Keratinocyte (primary cell): ENCODE measurements around the gene MED23. TPM values are rescaled to one million over a fixed set of nuclear protein-coding genes. Genes with fewer than 3 reads are reported as not detected.

Source experiments
- DNase-seq: peaks from one replicate; pipeline ENCODE4 v3.0.0-alpha.2; 2011; ENCODE audit warnings: low read depth, missing footprints, low spot score
- FAIRE-seq: peaks from 2 replicates; lab custom pipeline; 2011; peaks lifted over from hg19 to GRCh38; lab: Jason Lieb, UNC
- H2AFZ ChIP-seq: 2 replicates; pipeline ENCODE4 v1.6.0; 2012; ENCODE audit warnings: low read length, control low read depth, inconsistent platforms; ENCODE audit not compliant: control insufficient read depth
- H3K27ac ChIP-seq: 2 replicates; pipeline ENCODE4 v1.5.1; 2011; ENCODE audit warnings: low read length; ENCODE audit not compliant: control insufficient read depth, insufficient read depth
- H3K27me3 ChIP-seq: 3 replicates; pipeline ENCODE4 v1.6.0; 2011; ENCODE audit warnings: low read length; ENCODE audit not compliant: control insufficient read depth, insufficient read depth; ENCODE audit errors: extremely low read depth
- H3K36me3 ChIP-seq, 2 experiments: 2 replicates in 1 of 2; 3 replicates in 1 of 2; pipeline ENCODE4 v1.5.1; 2011; ENCODE audit warnings: low read length in 2 of 2, mild to moderate bottlenecking in 1 of 2; ENCODE audit not compliant: control insufficient read depth in 2 of 2, insufficient read depth in 2 of 2; ENCODE audit errors: extremely low read depth in 1 of 2
- H3K4me1 ChIP-seq: 3 replicates; pipeline ENCODE4 v1.5.1; 2011; ENCODE audit warnings: low read length; ENCODE audit not compliant: control insufficient read depth, insufficient read depth; ENCODE audit errors: extremely low read depth
- H3K4me2 ChIP-seq: 3 replicates; pipeline ENCODE4 v1.6.0; 2011; ENCODE audit warnings: low read depth, low read length; ENCODE audit not compliant: control insufficient read depth, insufficient read depth; ENCODE audit errors: extremely low read depth
- H3K4me3 ChIP-seq, 3 experiments: fragments of 200-600 bp in 1 of 3; sonication (generic) in 1 of 3; 2 replicates in 2 of 3; 3 replicates in 1 of 3; pipeline ENCODE4 v1.5.1; 2011 to 2016; ENCODE audit warnings: low read length in 3 of 3, mild to moderate bottlenecking in 3 of 3, control low read depth in 2 of 3, inconsistent platforms in 1 of 3, low read depth in 1 of 3, mixed read lengths in 1 of 3, mixed run types in 1 of 3, moderate library complexity in 1 of 3; ENCODE audit not compliant: control insufficient read depth in 2 of 3, insufficient read depth in 2 of 3; ENCODE audit errors: extremely low read depth in 1 of 3
- H3K79me2 ChIP-seq: 2 replicates; pipeline ENCODE4 v1.6.0; 2012; ENCODE audit warnings: low read length; ENCODE audit not compliant: control insufficient read depth, insufficient read depth
- H3K9ac ChIP-seq: 3 replicates; pipeline ENCODE4 v1.6.0; 2011; ENCODE audit warnings: low read length; ENCODE audit not compliant: control insufficient read depth, insufficient read depth; ENCODE audit errors: extremely low read depth
- H3K9me1 ChIP-seq: 3 replicates; pipeline ENCODE4 v1.6.0; 2011; ENCODE audit warnings: low read length; ENCODE audit not compliant: control insufficient read depth, insufficient read depth; ENCODE audit errors: extremely low read depth
- H3K9me3 ChIP-seq: 2 replicates; pipeline ENCODE4 v1.5.1; 2012; ENCODE audit warnings: low read depth, low read length; ENCODE audit not compliant: control insufficient read depth
- H4K20me1 ChIP-seq: 3 replicates; pipeline ENCODE4 v1.6.0; 2011; ENCODE audit warnings: low read length; ENCODE audit not compliant: control insufficient read depth, insufficient read depth; ENCODE audit errors: extremely low read depth
- CTCF ChIP-seq, 3 experiments: IDR thresholded peaks in 1 of 3; conservative IDR thresholded peaks in 1 of 3; optimal IDR thresholded peaks in 1 of 3; 2 replicates in 2 of 3; 3 replicates in 1 of 3; pipeline versions ENCODE3 to v1.5.1; 2011; ENCODE audit warnings: low read length in 3 of 3, mild to moderate bottlenecking in 3 of 3, moderate library complexity in 2 of 3, control low read depth in 1 of 3, inconsistent platforms in 1 of 3; ENCODE audit not compliant: insufficient read depth in 2 of 3; ENCODE audit errors: extremely low read depth in 1 of 3
- EZH2 ChIP-seq: IDR thresholded peaks from one replicate; pipeline ENCODE4 v1.6.1; 2012; ENCODE audit warnings: inconsistent platforms, mild to moderate bottlenecking, low read length, moderate library complexity
- dilution Hi-C: fragments of 300-500 bp; cut with MboI; formaldehyde crosslinking; loops from one replicate; pipeline ENCODE4 v1.7.0; 2020; ENCODE audit warnings: low sequenced_read_pairs; ENCODE audit not compliant: extremely low pct_ligation_motif_present
- polyA plus RNA-seq, 5 experiments: library from polyadenylated mRNA; depleted of rRNA in 3 of 5; stranded (reverse) in 3 of 5; stranded (forward) in 1 of 5; unstranded in 1 of 5; fragments of >200 nt; gene quantifications; 1 replicate in 1 of 5; 2 replicates in 3 of 5; 3 replicates in 1 of 5; pipeline versions ENCODE4 v1.2.1 to v1.2.3, GENCODE V29; 2011 to 2012; ENCODE audit warnings: missing spikeins in 2 of 5, low read depth in 1 of 5, low replicate concordance in 1 of 5

MED23 gene
- polyA plus RNA-seq, 1 donor (not counting 4 experiments of a cell fraction or from before 2014, with no cell fraction given) = 24.9 TPM

- H3K27me3 ChIP-seq = no peaks in the 10 kb centered on the region
- H4K20me1 ChIP-seq = no peaks in the 10 kb centered on the region
- TF ChIP-seq EZH2 (no peak), CTCF (optimal IDR thresholded peaks at IDR 0.05 in 1 of 3, IDR thresholded peaks at IDR 0.05 in 1 of 3, conservative IDR thresholded peaks at IDR 0.05 in 1 of 3; ENCODE audit: extremely low read depth in 1 of 3, insufficient read depth in 2 of 3, low read length in 3 of 3) (no peak)
- H3K4me3 ChIP-seq = no peak overlapping the region
- no peak overlapping the region for H3K27ac ChIP-seq
- H3K4me2 ChIP-seq = no peak overlapping the region
- dilution Hi-C loops = no loop called here
- FAIRE-seq (no peak), DNase-seq (no peak)
- H2AFZ ChIP-seq = no peak overlapping the region
- H3K36me3 ChIP-seq = no peaks in the 10 kb centered on the region
- no peak overlapping the region for H3K9ac ChIP-seq
- no peaks in the 10 kb centered on the region for H3K9me1 ChIP-seq
- H3K79me2 ChIP-seq = no peaks in the 10 kb centered on the region
- no peaks in the 10 kb centered on the region for H3K4me1 ChIP-seq
- no peaks in the 10 kb centered on the region for H3K9me3 ChIP-seq
Measured at GRCh38 chr6:131658287-131658686, 30.2 kb upstream of the MED23 start.

GRCh38 chr6:131657630-131658111 lies 29.6 kb upstream of the MED23 start:
- no peaks in the 10 kb centered on the region for H3K79me2 ChIP-seq
- no peak for FAIRE-seq
- no peak overlapping the region for H3K27ac ChIP-seq

More at GRCh38 chr6:131657630-131658111, 29.6 kb upstream of the MED23 start:
- TF ChIP-seq CTCF (optimal IDR thresholded peaks at IDR 0.05 in 1 of 3, IDR thresholded peaks at IDR 0.05 in 1 of 3, conservative IDR thresholded peaks at IDR 0.05 in 1 of 3; ENCODE audit: extremely low read depth in 1 of 3, insufficient read depth in 2 of 3, low read length in 3 of 3) (no peak), EZH2 (no peak)
- Histone ChIP-seq H3K36me3 (no peaks in the 10 kb centered on the region), H3K9me1 (no peaks in the 10 kb centered on the region), H3K4me1 (no peaks in the 10 kb centered on the region), H3K9ac (no peak overlapping the region), H3K4me2 (no peak overlapping the region), H4K20me1 (no peaks in the 10 kb centered on the region), H3K27me3 (no peaks in the 10 kb centered on the region), H3K4me3 (no peak overlapping the region), H2AFZ (no peak overlapping the region), H3K9me3 (no peaks in the 10 kb centered on the region)
- no peak for DNase-seq
- dilution Hi-C loops = no loop called here
